Progenitor cell of endocrine pancreas (in vitro differentiated cells): ENCODE results near the gene COX7B. TPM values are rescaled to one million over a fixed set of nuclear protein-coding genes. Genes with fewer than 3 reads are reported as not detected.
A peak's percentile ranks its signal among the peaks of the same experiment; 100 is the strongest.

Experiments used
- DNase-seq: peaks from one replicate; pipeline ENCODE4 v3.0.0; 2021; ENCODE audit warnings: low spot score; ENCODE audit not compliant: unreplicated experiment
- H3K27ac Mint-ChIP-seq: 2 replicates; pipeline ENCODE4 v1.8.0; 2021; ENCODE audit warnings: mild to moderate bottlenecking, moderate library complexity, mixed read lengths
- H3K27me3 Mint-ChIP-seq: 2 replicates; pipeline ENCODE4 v1.8.0; 2021; ENCODE audit warnings: mixed read lengths
- H3K36me3 Mint-ChIP-seq: 2 replicates; pipeline ENCODE4 v1.8.0; 2022; ENCODE audit warnings: mixed read lengths; ENCODE audit not compliant: insufficient read depth
- H3K4me1 Mint-ChIP-seq: 2 replicates; pipeline ENCODE4 v1.8.0; 2021; ENCODE audit warnings: low read depth, mixed read lengths
- H3K4me3 Mint-ChIP-seq: 2 replicates; pipeline ENCODE4 v1.8.0; 2021; ENCODE audit warnings: low read depth, mild to moderate bottlenecking, moderate library complexity, mixed read lengths
- H3K9me3 Mint-ChIP-seq: 2 replicates; pipeline ENCODE4 v1.8.0; 2021; ENCODE audit warnings: low read depth, mixed read lengths
- CTCF ChIP-seq: fragments of 200-600 bp; sonication (generic); IDR thresholded peaks from one replicate; pipeline ENCODE4 v1.5.0; 2021; ENCODE audit warnings: antibody characterized with exemption, mild to moderate bottlenecking; ENCODE audit not compliant: unreplicated experiment
- total RNA-seq: library from RNA; stranded (reverse); gene quantifications from 2 replicates; pipeline ENCODE4 v1.2.1, GENCODE V29; 2021

COX7B gene
- total RNA-seq, 1 donor from 2014 or later, result 178 TPM

- TF ChIP-seq CTCF, result no peak
- Mint-ChIP-seq H3K27ac (peak overlapping the region; percentile 29), H3K36me3 (peaks cover 2% of the 10 kb centered on the region), H3K4me1 (no peaks in the 10 kb centered on the region), H3K4me3 (no peak overlapping the region), H3K9me3 (peaks cover 18% of the 10 kb centered on the region), H3K27me3 (no peaks in the 10 kb centered on the region)
- DNase-seq, result no peak
Observed at GRCh38 chrX:77953708-77954107, 54.4 kb downstream of the COX7B start.

Other genes starting within 250 kb of the COX7B start
- gene ATRX, start 113.3 kb upstream of the COX7B start, total RNA-seq, result 153 and 167 TPM in 2 replicates
- 55.9 and 59.0 TPM in 2 replicates for gene MAGT1, start 4.0 kb upstream of the COX7B start, total RNA-seq
- gene ATP7A, start 11.2 kb downstream of the COX7B start, total RNA-seq, result 12.1 and 12.3 TPM in 2 replicates
- not detected in 2 replicates for gene PGAM4, start 70.2 kb downstream of the COX7B start, total RNA-seq
- 156 and 162 TPM in 2 replicates for gene PGK1, start 204.8 kb downstream of the COX7B start, total RNA-seq
- gene TAF9B, start 240.2 kb downstream of the COX7B start, total RNA-seq, result 27.5 and 27.9 TPM in 2 replicates